ENCODE measurements around the gene CCNL1.

Gene CCNL1

GRCh38 chr3:157188391-157188790 is 28.4 kb upstream of the CCNL1 start:
- no peak for TF ChIP-seq SPI1 (IDR thresholded peaks at IDR 0.05; ENCODE audit: borderline replicate concordance, low read depth)
- TF ChIP-seq POLR2AphosphoS5 (IDR thresholded peaks at IDR 0.05; ENCODE audit: low read depth): no peak
- TF ChIP-seq REST (IDR thresholded peaks at IDR 0.05; ENCODE audit: insufficient replicate concordance, low read depth): no peak
- no peak for TF ChIP-seq CTCF (IDR thresholded peaks at IDR 0.05; ENCODE audit: insufficient read depth, low read length)
- no peak for TF ChIP-seq GABPA (IDR thresholded peaks at IDR 0.05; ENCODE audit: low read depth)
- no peak for DNase-seq (ENCODE audit: low read depth in 1 of 2, low spot score in 1 of 2)
- no peak overlapping the region for H3K4me3 ChIP-seq (replicated peaks; ENCODE audit: insufficient read depth, low read length)
- H3K27me3 ChIP-seq (ENCODE audit: insufficient read depth, poor library complexity, severe bottlenecking): no peaks in the 10 kb centered on the region
- H3K27ac ChIP-seq (replicated peaks): no peak overlapping the region

- Histone ChIP-seq H3K27me3 (ENCODE audit: insufficient read depth, poor library complexity, severe bottlenecking) (no peaks in the 10 kb centered on the region), H3K4me3 (replicated peaks; ENCODE audit: insufficient read depth, low read length) (no peak overlapping the region), H3K27ac (replicated peaks) (no peak overlapping the region)
- no peak for DNase-seq (ENCODE audit: low read depth in 1 of 2, low spot score in 1 of 2)
- TF ChIP-seq REST (IDR thresholded peaks at IDR 0.05; ENCODE audit: insufficient replicate concordance, low read depth): no peak
- TF ChIP-seq CTCF (IDR thresholded peaks at IDR 0.05; ENCODE audit: insufficient read depth, low read length): no peak
- no peak for TF ChIP-seq SPI1 (IDR thresholded peaks at IDR 0.05; ENCODE audit: borderline replicate concordance, low read depth)
- TF ChIP-seq GABPA (IDR thresholded peaks at IDR 0.05; ENCODE audit: low read depth): no peak
- TF ChIP-seq POLR2AphosphoS5 (IDR thresholded peaks at IDR 0.05; ENCODE audit: low read depth): no peak
Observed at GRCh38 chr3:157182879-157183278, 22.9 kb upstream of the CCNL1 start.

- TF ChIP-seq REST (IDR thresholded peaks at IDR 0.05; ENCODE audit: insufficient replicate concordance, low read depth) (no peak), GABPA (IDR thresholded peaks at IDR 0.05; ENCODE audit: low read depth) (no peak), CTCF (IDR thresholded peaks at IDR 0.05; ENCODE audit: insufficient read depth, low read length) (no peak), SPI1 (IDR thresholded peaks at IDR 0.05; ENCODE audit: borderline replicate concordance, low read depth) (no peak), POLR2AphosphoS5 (IDR thresholded peaks at IDR 0.05; ENCODE audit: low read depth) (no peak)
- Histone ChIP-seq H3K27me3 (ENCODE audit: insufficient read depth, poor library complexity, severe bottlenecking) (no peaks in the 10 kb centered on the region), H3K4me3 (replicated peaks; ENCODE audit: insufficient read depth, low read length) (no peak overlapping the region), H3K27ac (replicated peaks) (no peak overlapping the region)
- no peak for DNase-seq (ENCODE audit: low read depth in 1 of 2, low spot score in 1 of 2)
Observed at GRCh38 chr3:157180262-157180661, 20.3 kb upstream of the CCNL1 start.
